Measurements from ENCODE around the gene KPNA3.
A peak's percentile ranks its signal among the peaks of the same experiment; 100 is the strongest.

The KPNA3 gene

GRCh38 chr13:49756263-49756662 lies 36.2 kb downstream of the KPNA3 start:
- Histone ChIP-seq H4K91ac (ENCODE audit: low read length) (no peak overlapping the region), H3K18ac (ENCODE audit: low read depth in 1 of 2, low read length in 2 of 2) (no peak overlapping the region), H3K4me2 (ENCODE audit: low read length, poor library complexity, severe bottlenecking) (no peak overlapping the region), H3K14ac (ENCODE audit: low read length in 2 of 2) (no peak overlapping the region), H3K36me3 (ENCODE audit: control insufficient read depth in 1 of 2, insufficient read depth in 2 of 2, low read depth in 1 of 2, low read length in 2 of 2) (peaks cover 0 to 4% of the 10 kb centered on the region in 2 experiments), H2AFZ (ENCODE audit: low read depth, low read length) (no peak overlapping the region), H2AK5ac (ENCODE audit: low read length, severe bottlenecking) (no peak overlapping the region), H3K79me1 (replicated peaks; ENCODE audit: low read length, poor library complexity, severe bottlenecking) (peaks cover 24% of the 10 kb centered on the region), H3K9me3 (ENCODE audit: control insufficient read depth, low read length) (no peaks in the 10 kb centered on the region), H3K4me1 (ENCODE audit: control insufficient read depth, insufficient read depth, low read depth, low read length) (peaks cover 2% of the 10 kb centered on the region), H3K23ac (ENCODE audit: low read length in 2 of 2) (no peak overlapping the region), H2BK120ac (ENCODE audit: low read depth, low read length) (no peak overlapping the region), H3K4ac (ENCODE audit: low read depth in 1 of 2, low read length in 2 of 2) (no peak overlapping the region), H3K4me3 (ENCODE audit: insufficient read depth in 1 of 2, low read depth in 1 of 2, low read length in 2 of 2) (no peak overlapping the region), H4K8ac (ENCODE audit: low read length) (no peak overlapping the region), H3K9ac (ENCODE audit: low read length) (no peak overlapping the region), H3K27me3 (ENCODE audit: control insufficient read depth in 1 of 2, insufficient read depth in 1 of 2, low read length in 2 of 2) (no peaks in the 10 kb centered on the region), H3K27ac (ENCODE audit: low read length, poor library complexity, severe bottlenecking) (no peak overlapping the region), H2BK12ac (ENCODE audit: low read length in 2 of 2) (no peak overlapping the region), H2BK15ac (ENCODE audit: low read depth, poor library complexity, severe bottlenecking) (no peak overlapping the region), H2BK5ac (ENCODE audit: low read depth, low read length, poor library complexity, severe bottlenecking) (no peak overlapping the region)
- 88% methylated on average over 2 of the region's 2 CpGs for WGBS
- DNase-seq: no peak

GRCh38 chr13:49754146-49754545 lies 38.3 kb downstream of the KPNA3 start:
- peaks cover 2% of the 10 kb centered on the region for H3K4me1 ChIP-seq (ENCODE audit: control insufficient read depth, insufficient read depth, low read depth, low read length)
- H3K9me3 ChIP-seq (ENCODE audit: control insufficient read depth, low read length): no peaks in the 10 kb centered on the region
- H2BK12ac ChIP-seq (ENCODE audit: low read length in 2 of 2): no peak overlapping the region
- H3K36me3 ChIP-seq (ENCODE audit: control insufficient read depth in 1 of 2, insufficient read depth in 2 of 2, low read depth in 1 of 2, low read length in 2 of 2): no peaks in the 10 kb centered on the region
- no peak overlapping the region for H3K14ac ChIP-seq (ENCODE audit: low read length in 2 of 2)
- H3K27me3 ChIP-seq (ENCODE audit: control insufficient read depth in 1 of 2, insufficient read depth in 1 of 2, low read length in 2 of 2): no peaks in the 10 kb centered on the region
- H3K79me1 ChIP-seq (replicated peaks; ENCODE audit: low read length, poor library complexity, severe bottlenecking): peaks cover 18% of the 10 kb centered on the region
- no peak overlapping the region for H2AFZ ChIP-seq (ENCODE audit: low read depth, low read length)
- no peak overlapping the region for H3K4ac ChIP-seq (ENCODE audit: low read depth in 1 of 2, low read length in 2 of 2)
- H3K9ac ChIP-seq (ENCODE audit: low read length): no peak overlapping the region
- no peak overlapping the region for H4K91ac ChIP-seq (ENCODE audit: low read length)
- H3K4me3 ChIP-seq (ENCODE audit: insufficient read depth in 1 of 2, low read depth in 1 of 2, low read length in 2 of 2): no peak overlapping the region
- 100% methylated on average over 2 of the region's 4 CpGs for WGBS
- H4K8ac ChIP-seq (ENCODE audit: low read length): no peak overlapping the region
- no peak overlapping the region for H3K23ac ChIP-seq (ENCODE audit: low read length in 2 of 2)
- no peak overlapping the region for H3K18ac ChIP-seq (ENCODE audit: low read depth in 1 of 2, low read length in 2 of 2)
- no peak overlapping the region for H3K4me2 ChIP-seq (ENCODE audit: low read length, poor library complexity, severe bottlenecking)
- no peak overlapping the region for H2BK5ac ChIP-seq (ENCODE audit: low read depth, low read length, poor library complexity, severe bottlenecking)
- H2BK15ac ChIP-seq (ENCODE audit: low read depth, poor library complexity, severe bottlenecking): no peak overlapping the region
- no peak overlapping the region for H3K27ac ChIP-seq (ENCODE audit: low read length, poor library complexity, severe bottlenecking)
- no peak for DNase-seq
- H2AK5ac ChIP-seq (ENCODE audit: low read length, severe bottlenecking): no peak overlapping the region
- H2BK120ac ChIP-seq (ENCODE audit: low read depth, low read length): no peak overlapping the region

GRCh38 chr13:49749848-49750247 lies 42.6 kb downstream of the KPNA3 start:
- H4K8ac ChIP-seq (ENCODE audit: low read length): no peak overlapping the region
- peak; percentile 65 for DNase-seq
- H3K14ac ChIP-seq (ENCODE audit: low read length in 2 of 2): no peak overlapping the region
- no peak overlapping the region for H2BK120ac ChIP-seq (ENCODE audit: low read depth, low read length)
- H2AK5ac ChIP-seq (ENCODE audit: low read length, severe bottlenecking): no peak overlapping the region
- no peak overlapping the region for H4K91ac ChIP-seq (ENCODE audit: low read length)
- peaks cover 3% of the 10 kb centered on the region for H3K4me1 ChIP-seq (ENCODE audit: control insufficient read depth, insufficient read depth, low read depth, low read length)
- no peak overlapping the region for H2BK15ac ChIP-seq (ENCODE audit: low read depth, poor library complexity, severe bottlenecking)
- no peaks in the 10 kb centered on the region for H3K9me3 ChIP-seq (ENCODE audit: control insufficient read depth, low read length)
- H3K27ac ChIP-seq (ENCODE audit: low read length, poor library complexity, severe bottlenecking): no peak overlapping the region
- no peak overlapping the region for H2BK12ac ChIP-seq (ENCODE audit: low read length in 2 of 2)
- no peak overlapping the region for H3K18ac ChIP-seq (ENCODE audit: low read depth in 1 of 2, low read length in 2 of 2)
- H2AFZ ChIP-seq (ENCODE audit: low read depth, low read length): no peak overlapping the region
- peaks cover 26% of the 10 kb centered on the region for H3K79me1 ChIP-seq (replicated peaks; ENCODE audit: low read length, poor library complexity, severe bottlenecking)
- H2BK5ac ChIP-seq (ENCODE audit: low read depth, low read length, poor library complexity, severe bottlenecking): no peak overlapping the region
- H3K4ac ChIP-seq (ENCODE audit: low read depth in 1 of 2, low read length in 2 of 2): no peak overlapping the region
- H3K23ac ChIP-seq (ENCODE audit: low read length in 2 of 2): no peak overlapping the region
- no peak overlapping the region for H3K4me2 ChIP-seq (ENCODE audit: low read length, poor library complexity, severe bottlenecking)
- no peak overlapping the region for H3K4me3 ChIP-seq (ENCODE audit: insufficient read depth in 1 of 2, low read depth in 1 of 2, low read length in 2 of 2)
- H3K9ac ChIP-seq (ENCODE audit: low read length): no peak overlapping the region
- no peaks in the 10 kb centered on the region for H3K27me3 ChIP-seq (ENCODE audit: control insufficient read depth in 1 of 2, insufficient read depth in 1 of 2, low read length in 2 of 2)
- WGBS: 100% methylated on average over 2 of the region's 2 CpGs
- peaks cover 7 to 10% of the 10 kb centered on the region in 2 experiments for H3K36me3 ChIP-seq (ENCODE audit: control insufficient read depth in 1 of 2, insufficient read depth in 2 of 2, low read depth in 1 of 2, low read length in 2 of 2)

GRCh38 chr13:49746111-49746510 lies 46.4 kb downstream of the KPNA3 start:
- Histone ChIP-seq H2BK5ac (ENCODE audit: low read depth, low read length, poor library complexity, severe bottlenecking) (no peak overlapping the region), H4K91ac (ENCODE audit: low read length) (no peak overlapping the region), H2BK120ac (ENCODE audit: low read depth, low read length) (no peak overlapping the region), H3K4me3 (ENCODE audit: insufficient read depth in 1 of 2, low read depth in 1 of 2, low read length in 2 of 2) (no peak overlapping the region), H2AK5ac (ENCODE audit: low read length, severe bottlenecking) (no peak overlapping the region), H3K9ac (ENCODE audit: low read length) (no peak overlapping the region), H3K4me1 (ENCODE audit: control insufficient read depth, insufficient read depth, low read depth, low read length) (peaks cover 1% of the 10 kb centered on the region), H2BK15ac (ENCODE audit: low read depth, poor library complexity, severe bottlenecking) (no peak overlapping the region), H3K4me2 (ENCODE audit: low read length, poor library complexity, severe bottlenecking) (no peak overlapping the region), H3K23ac (ENCODE audit: low read length in 2 of 2) (no peak overlapping the region), H3K18ac (ENCODE audit: low read depth in 1 of 2, low read length in 2 of 2) (no peak overlapping the region), H3K27me3 (ENCODE audit: control insufficient read depth in 1 of 2, insufficient read depth in 1 of 2, low read length in 2 of 2) (no peaks in the 10 kb centered on the region), H3K79me1 (replicated peaks; ENCODE audit: low read length, poor library complexity, severe bottlenecking) (peaks cover 17% of the 10 kb centered on the region), H2BK12ac (ENCODE audit: low read length in 2 of 2) (no peak overlapping the region), H3K4ac (ENCODE audit: low read depth in 1 of 2, low read length in 2 of 2) (no peak overlapping the region), H4K8ac (ENCODE audit: low read length) (peak overlapping the region; percentile 41), H3K36me3 (ENCODE audit: control insufficient read depth in 1 of 2, insufficient read depth in 2 of 2, low read depth in 1 of 2, low read length in 2 of 2) (peaks cover 7 to 41% of the 10 kb centered on the region in 2 experiments), H3K27ac (ENCODE audit: low read length, poor library complexity, severe bottlenecking) (no peak overlapping the region), H3K14ac (ENCODE audit: low read length in 2 of 2) (no peak overlapping the region), H3K9me3 (ENCODE audit: control insufficient read depth, low read length) (no peaks in the 10 kb centered on the region), H2AFZ (ENCODE audit: low read depth, low read length) (no peak overlapping the region)
- DNase-seq: no peak
- 81% methylated on average over 4 of the region's 5 CpGs for WGBS
